ENCODE measurements around the gene ENO2. TPM values are rescaled to one million over a fixed set of nuclear protein-coding genes. Genes with fewer than 3 reads are reported as not detected.
A peak's percentile ranks its signal among the peaks of the same experiment; 100 is the strongest.
"Not testable (repeated sequence)": the region's sequence is repeated elsewhere in the genome, so short reads cannot be mapped to it uniquely, and the experiment has no call there.

The ENO2 gene
- total and polyA plus RNA-seq, 11 donors = 4.6 to 30.9 (median 11.6) TPM

DNA sequence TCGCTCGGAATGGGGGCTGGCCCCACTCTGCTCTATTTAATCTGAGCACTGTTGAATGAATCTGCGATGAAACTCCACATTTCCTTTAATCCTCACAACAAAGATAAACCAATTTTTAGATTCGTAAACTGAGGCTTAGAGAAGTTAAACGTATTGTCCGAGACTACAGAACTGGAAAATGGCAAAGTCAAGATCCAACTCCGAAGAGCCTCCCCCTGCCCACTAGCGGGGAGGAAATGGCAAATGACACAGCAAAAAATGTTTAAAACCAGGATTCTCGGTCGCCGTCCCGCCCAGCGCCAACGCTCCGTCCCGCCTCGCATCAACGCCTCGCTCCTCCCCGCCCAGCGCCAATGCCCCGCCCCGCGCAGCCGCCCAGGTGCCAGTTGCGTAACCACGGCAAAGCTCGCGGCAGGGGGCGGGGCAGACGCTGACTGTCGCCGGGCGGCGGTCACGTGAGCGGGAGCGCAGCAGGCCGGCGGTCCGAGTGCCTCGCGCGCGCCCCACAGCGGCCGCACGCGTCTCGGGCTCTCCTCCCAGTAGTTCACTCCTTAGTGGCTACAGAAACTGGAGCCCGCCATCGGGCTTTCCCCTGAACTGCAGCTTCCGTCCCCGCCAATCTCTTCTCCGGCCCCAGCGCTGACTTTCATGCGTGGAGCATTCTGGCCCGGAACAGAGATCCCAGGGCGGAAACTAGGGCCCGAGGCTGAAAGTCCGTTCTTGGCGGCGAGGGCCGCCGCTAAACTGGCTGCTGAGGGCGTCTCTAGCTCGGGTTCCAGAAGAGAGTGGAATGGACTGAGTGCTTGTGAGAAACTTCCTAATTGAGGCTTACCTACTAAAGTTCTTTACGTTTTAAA is 23.4 kb upstream of the ENO2 start:
- Histone ChIP-seq H3K4me1 (peaks cover 0 to 14% (median 6%) of the 10 kb centered on the region in 12 donors), H3K36me3 (no peaks in the 10 kb centered on the region), H3K27me3 (no peaks in the 10 kb centered on the region), H3K9me3 (no peaks in the 10 kb centered on the region), H3K27ac (peak overlapping the region; percentile 66 to 97 (median 90)), H3K4me3 (peak overlapping the region; percentile 4 to 70 (median 57))
- TF ChIP-seq, protein P1, sequence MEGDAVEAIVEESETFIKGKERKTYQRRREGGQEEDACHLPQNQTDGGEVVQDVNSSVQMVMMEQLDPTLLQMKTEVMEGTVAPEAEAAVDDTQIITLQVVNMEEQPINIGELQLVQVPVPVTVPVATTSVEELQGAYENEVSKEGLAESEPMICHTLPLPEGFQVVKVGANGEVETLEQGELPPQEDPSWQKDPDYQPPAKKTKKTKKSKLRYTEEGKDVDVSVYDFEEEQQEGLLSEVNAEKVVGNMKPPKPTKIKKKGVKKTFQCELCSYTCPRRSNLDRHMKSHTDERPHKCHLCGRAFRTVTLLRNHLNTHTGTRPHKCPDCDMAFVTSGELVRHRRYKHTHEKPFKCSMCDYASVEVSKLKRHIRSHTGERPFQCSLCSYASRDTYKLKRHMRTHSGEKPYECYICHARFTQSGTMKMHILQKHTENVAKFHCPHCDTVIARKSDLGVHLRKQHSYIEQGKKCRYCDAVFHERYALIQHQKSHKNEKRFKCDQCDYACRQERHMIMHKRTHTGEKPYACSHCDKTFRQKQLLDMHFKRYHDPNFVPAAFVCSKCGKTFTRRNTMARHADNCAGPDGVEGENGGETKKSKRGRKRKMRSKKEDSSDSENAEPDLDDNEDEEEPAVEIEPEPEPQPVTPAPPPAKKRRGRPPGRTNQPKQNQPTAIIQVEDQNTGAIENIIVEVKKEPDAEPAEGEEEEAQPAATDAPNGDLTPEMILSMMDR (IDR thresholded peaks at IDR 0.05) = peak; percentile 79 to 99 (median 95)
- TF ChIP-seq POLR2A (IDR thresholded peaks at IDR 0.05) = peak in 1 of 2 donors; percentile 84
- DNase-seq = peak; percentile 98 to 100 (median 99)
- peak; percentile 88 to 99 (median 98) for ATAC-seq
- 2 to 4% (median 2%) methylated on average over 40 to 68 of the region's 68 CpGs for WGBS, 4 donors
- intact Hi-C loops (cut with DNase I) = loop anchor here in 3 of 10 donors (1.0 to 2.0 kb wide), 2 partner anchors 18 kb away; partner anchors contain the start of gene SPSB2 (in 3 of the 3)

DNA sequence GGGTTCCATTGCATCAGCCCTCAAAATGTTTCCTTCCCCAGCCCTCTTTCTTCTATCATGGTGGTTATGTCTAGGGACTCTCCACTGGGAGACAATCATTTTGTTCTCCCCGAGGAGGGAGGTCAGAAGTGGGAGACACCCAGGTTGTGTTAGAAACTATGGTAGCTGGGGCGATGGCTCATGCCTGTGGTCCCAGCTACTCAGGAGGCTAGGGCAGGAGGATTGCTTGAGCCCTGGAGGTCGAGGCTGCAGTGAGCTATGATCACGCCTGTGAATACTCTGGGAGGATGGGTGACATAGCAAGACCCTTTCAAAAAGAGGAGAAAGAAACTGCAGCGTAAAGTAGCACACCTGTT is 22.8 kb upstream of the ENO2 start:
- H3K36me3 ChIP-seq = no peaks in the 10 kb centered on the region
- no peak for TF ChIP-seq POLR2A (IDR thresholded peaks at IDR 0.05)
- TF ChIP-seq, protein P1 (IDR thresholded peaks at IDR 0.05) = no peak
- no peaks in the 10 kb centered on the region for H3K27me3 ChIP-seq
- intact Hi-C loops (cut with DNase I) = loop anchor here in 3 of 10 donors (1.0 to 2.0 kb wide), 2 partner anchors 18 to 19 kb away; partner anchors contain the start of gene SPSB2 (in 3 of the 3)
- ATAC-seq (peak in 3 of 4 donors; percentile 1 to 14 (median 2)), DNase-seq (no peak)
- WGBS, 4 donors = 80 to 89% (median 85%) methylated on average over 5 of the region's 5 CpGs
- peaks cover 0 to 14% (median 6%) of the 10 kb centered on the region in 12 donors for H3K4me1 ChIP-seq
- H3K27ac ChIP-seq = peak overlapping the region; percentile 66 to 97 (median 90)
- no peaks in the 10 kb centered on the region for H3K9me3 ChIP-seq
- H3K4me3 ChIP-seq = peak overlapping the region; percentile 4 to 70 (median 57)

DNA sequence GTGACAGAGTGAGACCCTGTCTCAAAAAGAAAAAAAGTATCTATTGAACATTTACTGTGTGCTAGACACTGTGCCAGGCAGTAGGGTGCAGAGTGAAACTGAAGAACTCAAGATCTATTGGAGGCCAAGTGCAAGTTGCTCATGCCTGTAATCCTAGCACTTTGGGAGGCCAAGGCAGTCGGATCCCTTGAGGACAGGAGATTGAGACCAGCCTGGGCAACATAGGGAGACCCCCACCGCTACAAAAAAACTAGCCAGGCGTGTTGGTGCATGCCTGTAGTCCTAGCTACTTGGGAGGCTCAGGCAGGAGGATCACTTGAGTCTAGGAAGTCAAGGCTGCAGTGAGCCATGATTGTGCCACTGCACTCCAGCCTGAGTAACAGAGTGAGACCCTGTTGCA is 21.7 kb upstream of the ENO2 start:
- peaks cover 0 to 14% (median 6%) of the 10 kb centered on the region in 12 donors for H3K4me1 ChIP-seq
- DNase-seq; H3K27me3 ChIP-seq; H3K36me3 ChIP-seq; H3K27ac ChIP-seq; H3K4me3 ChIP-seq; ATAC-seq; intact Hi-C loops (cut with DNase I); H3K9me3 ChIP-seq: not testable (repeated sequence)
- whole genome bisulfite sequencing, 4 donors = 92 to 98% (median 96%) methylated on average over 3 of the region's 3 CpGs

DNA sequence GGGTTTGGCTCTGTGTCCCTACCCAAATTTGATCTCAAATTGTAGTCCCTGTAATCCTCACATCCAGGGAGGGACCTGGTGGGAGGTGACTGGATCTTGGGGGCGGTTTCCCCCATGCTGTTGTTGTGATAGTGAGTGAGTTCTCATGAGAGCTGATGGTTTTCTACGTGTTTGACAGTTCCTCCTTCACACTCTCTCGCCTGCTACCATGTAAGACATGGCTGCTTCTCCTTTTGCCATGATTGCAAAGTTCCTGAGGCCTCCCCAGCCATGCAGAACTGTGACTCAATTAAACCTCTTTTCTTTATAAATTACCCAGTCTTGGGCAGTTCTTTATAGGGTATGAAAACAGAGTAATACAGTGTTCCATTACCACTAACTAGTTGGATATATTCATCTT is 20.1 kb upstream of the ENO2 start:
- no peak overlapping the region for H3K4me3 ChIP-seq
- no peaks in the 10 kb centered on the region for H3K27me3 ChIP-seq
- ATAC-seq (no peak), DNase-seq (no peak)
- no peaks in the 10 kb centered on the region for H3K9me3 ChIP-seq
- no peaks in the 10 kb centered on the region for H3K36me3 ChIP-seq
- peaks cover 0 to 14% (median 6%) of the 10 kb centered on the region in 12 donors for H3K4me1 ChIP-seq
- 77 to 87% (median 82%) methylated on average over 3 of the region's 3 CpGs for WGBS, 4 donors
- intact Hi-C loops (cut with DNase I) = no loop called here
- TF ChIP-seq, protein P1 (IDR thresholded peaks at IDR 0.05) = no peak
- TF ChIP-seq POLR2A (IDR thresholded peaks at IDR 0.05) = no peak
- no peak overlapping the region for H3K27ac ChIP-seq
